HepG2 (cell line): ENCODE data around the gene TRIM31. TPM values are rescaled to one million over a fixed set of nuclear protein-coding genes. Genes with fewer than 3 reads are reported as not detected.
A peak's percentile ranks its signal among the peaks of the same experiment; 100 is the strongest.

Experiments used
- CENPT ChIP-seq: sonication (generic); formaldehyde crosslinking; IDR thresholded peaks from 2 replicates; pipeline ENCODE4 v1.8.0; 2022; ENCODE audit warnings: low read depth, mild to moderate bottlenecking, moderate library complexity, missing genetic modification reagents
- FOSL1 ChIP-seq: sonication (generic); formaldehyde crosslinking; IDR thresholded peaks from 2 replicates; pipeline ENCODE4 v1.9.0; 2021; ENCODE audit warnings: missing genetic modification reagents, borderline replicate concordance
- MNT ChIP-seq: fragments of 450-650 bp; IDR thresholded peaks from 2 replicates; pipeline ENCODE4 v1.6.1; 2016
- NFYB ChIP-seq: sonication (generic); formaldehyde crosslinking; IDR thresholded peaks from 2 replicates; pipeline ENCODE4 v1.4.0; 2020; ENCODE audit warnings: missing genetic modification reagents
- PRDM4 ChIP-seq: sonication (generic); formaldehyde crosslinking; IDR thresholded peaks from 2 replicates; pipeline ENCODE4 v1.9.0; 2021; ENCODE audit warnings: missing genetic modification reagents, borderline replicate concordance
- RFXAP ChIP-seq: sonication (generic); formaldehyde crosslinking; IDR thresholded peaks from 2 replicates; pipeline ENCODE4 v1.4.0; 2020; ENCODE audit warnings: missing genetic modification reagents, borderline replicate concordance
- SPEN ChIP-seq: sonication (generic); formaldehyde crosslinking; IDR thresholded peaks from 2 replicates; pipeline ENCODE4 v1.5.1; 2020; ENCODE audit warnings: low read depth, mild to moderate bottlenecking, missing genetic modification reagents
- SRSF9 ChIP-seq: fragments of 200-400 bp; formaldehyde crosslinking; IDR thresholded peaks from 2 replicates; pipeline ENCODE4 v1.6.1; 2018; ENCODE audit warnings: borderline replicate concordance, mild to moderate bottlenecking, low read depth, low read length; ENCODE audit not compliant: insufficient read depth, poor library complexity, severe bottlenecking
- TRAFD1 ChIP-seq: sonication (generic); formaldehyde crosslinking; IDR thresholded peaks from 2 replicates; pipeline ENCODE4 v1.5.1; 2020; ENCODE audit warnings: missing genetic modification reagents, mild to moderate bottlenecking, borderline replicate concordance
- U2AF1 ChIP-seq: fragments of 200-400 bp; formaldehyde crosslinking; optimal IDR thresholded peaks from 2 replicates; pipeline ENCODE3; 2017; ENCODE audit warnings: mild to moderate bottlenecking, low read depth, low read length
- WIZ ChIP-seq: sonication (generic); formaldehyde crosslinking; IDR thresholded peaks from 2 replicates; pipeline ENCODE4 v1.5.1; 2020; ENCODE audit warnings: mild to moderate bottlenecking, missing genetic modification reagents
- ZFY ChIP-seq: sonication (generic); formaldehyde crosslinking; IDR thresholded peaks from 2 replicates; pipeline ENCODE4 v1.4.0; 2020; ENCODE audit warnings: missing genetic modification reagents
- ZKSCAN8 ChIP-seq: IDR thresholded peaks from 2 replicates; pipeline ENCODE4 v1.6.1; 2016; ENCODE audit warnings: borderline replicate concordance, missing genetic modification reagents, missing compliant biosample characterization
- ZNF546 ChIP-seq: sonication (generic); formaldehyde crosslinking; conservative IDR thresholded peaks from 2 replicates; pipeline ENCODE4 v1.8.1; 2023; ENCODE audit warnings: mild to moderate bottlenecking, missing genetic modification reagents
- ZNF547 ChIP-seq: sonication (generic); formaldehyde crosslinking; IDR thresholded peaks from 2 replicates; pipeline ENCODE4 v1.5.1; 2020; ENCODE audit warnings: mild to moderate bottlenecking, missing genetic modification reagents
- ZNF737 ChIP-seq: sonication (generic); formaldehyde crosslinking; IDR thresholded peaks from 2 replicates; pipeline ENCODE4 v1.5.0; 2020; ENCODE audit warnings: missing genetic modification reagents, mild to moderate bottlenecking, borderline replicate concordance
- ZNF878 ChIP-seq: sonication (generic); formaldehyde crosslinking; IDR thresholded peaks from 2 replicates; pipeline ENCODE4 v1.8.1; 2023; ENCODE audit warnings: mild to moderate bottlenecking, missing genetic modification reagents, moderate library complexity
- polyA plus RNA-seq, 8 experiments: library from polyadenylated mRNA; depleted of rRNA in 3 of 8; stranded (reverse) in 7 of 8; unstranded in 1 of 8; fragments of >200 nt; fragmentation: Illumina TruSeq in 4 of 8; extraction: Trizol in 4 of 8; gene quantifications; 2 replicates each; pipeline versions ENCODE4 v1.2.1 to v1.2.3, GENCODE V29; 2011 to 2016; ENCODE audit warnings: low read depth in 4 of 8, missing spikeins in 1 of 8, mixed read lengths in 1 of 8; ENCODE audit not compliant: insufficient read depth in 1 of 8
- total RNA-seq, 5 experiments: library from RNA; depleted of rRNA; stranded (reverse); fragments of >200 nt; fragmentation: Illumina TruSeq; extraction: Trizol; gene quantifications; 2 replicates each; pipeline ENCODE4 v1.2.3, GENCODE V29; 2016; ENCODE audit warnings: low read depth in 1 of 5
- TF ChIP-seq, protein P1 (sequence below): IDR thresholded peaks from 2 replicates; pipeline ENCODE4 v1.6.1; 2016; ENCODE audit warnings: missing compliant biosample characterization, missing genetic modification reagents, borderline replicate concordance
- TF ChIP-seq, protein P2 (sequence below): sonication (generic); formaldehyde crosslinking; IDR thresholded peaks from 2 replicates; pipeline ENCODE4 v1.8.0; 2022; ENCODE audit warnings: missing genetic modification reagents, mild to moderate bottlenecking, inconsistent platforms, borderline replicate concordance

The TRIM31 gene
- total and polyA plus RNA-seq, 2 of the 13 experiments (the other 11 are each of a cell fraction or from before 2014, with no cell fraction given) = 0.13 to 0.51 TPM

DNA sequence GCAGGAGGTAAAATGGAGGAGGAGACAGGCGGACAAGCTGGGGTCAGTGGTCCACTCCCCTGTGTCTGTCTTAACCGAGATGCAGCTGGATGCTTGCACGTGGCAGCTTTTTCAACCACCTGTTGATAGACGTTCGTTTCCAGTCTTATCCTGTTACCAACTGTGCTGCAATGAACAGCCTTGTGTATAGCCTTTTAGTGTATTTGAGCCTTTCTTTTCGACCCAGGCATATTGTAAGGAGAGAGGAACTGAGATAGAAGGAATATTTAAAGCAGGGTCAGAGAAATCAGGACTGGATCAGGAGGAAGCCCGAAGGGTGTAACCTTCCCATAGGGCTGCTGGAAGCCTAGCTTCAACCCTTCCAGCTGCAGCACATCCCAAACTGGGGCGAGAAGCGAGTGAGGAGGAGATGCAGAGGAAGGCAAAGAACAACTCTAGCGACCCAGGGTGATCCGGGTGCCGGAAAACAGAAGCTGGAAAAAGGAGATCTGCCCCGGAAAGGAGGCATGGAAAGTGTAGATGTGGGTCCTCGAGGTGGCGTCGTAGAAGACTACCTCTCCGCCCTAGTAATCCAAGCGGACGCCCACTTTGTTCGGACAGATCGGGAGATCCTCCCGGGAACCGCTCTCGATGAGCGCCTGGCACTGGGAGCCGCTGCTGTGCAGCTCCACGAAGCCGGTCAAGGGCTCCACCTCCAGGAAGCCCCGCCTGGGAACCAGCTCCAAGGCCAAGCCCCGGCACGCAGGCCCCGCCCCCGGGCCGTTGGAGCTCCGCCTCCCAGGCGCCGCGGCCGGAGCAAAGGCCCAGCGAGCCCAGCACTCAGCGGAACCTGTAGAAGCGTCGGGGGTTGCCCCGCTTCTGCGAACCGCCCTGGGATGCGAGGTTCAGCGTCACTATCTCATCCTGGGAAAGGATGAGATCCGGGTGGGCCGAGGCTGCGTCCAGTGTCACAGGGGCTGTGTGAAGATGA, 11.2 kb downstream of the TRIM31 start (continued):
- TF ChIP-seq TRAFD1 (CRISPR knock-in tag) = no peak
- TF ChIP-seq RFXAP (CRISPR knock-in tag) = peak; percentile 83; the same call in 1 of the 2 replicates
- TF ChIP-seq ZFY (CRISPR knock-in tag) = peak; percentile 85
- TF ChIP-seq ZNF737 (CRISPR knock-in tag) = no peak
- peak; percentile 72 for TF ChIP-seq ZNF878 (CRISPR knock-in tag)
- peak; percentile 78; the same call in 1 of the 2 replicates for TF ChIP-seq SPEN (CRISPR knock-in tag)
- TF ChIP-seq, protein P1, sequence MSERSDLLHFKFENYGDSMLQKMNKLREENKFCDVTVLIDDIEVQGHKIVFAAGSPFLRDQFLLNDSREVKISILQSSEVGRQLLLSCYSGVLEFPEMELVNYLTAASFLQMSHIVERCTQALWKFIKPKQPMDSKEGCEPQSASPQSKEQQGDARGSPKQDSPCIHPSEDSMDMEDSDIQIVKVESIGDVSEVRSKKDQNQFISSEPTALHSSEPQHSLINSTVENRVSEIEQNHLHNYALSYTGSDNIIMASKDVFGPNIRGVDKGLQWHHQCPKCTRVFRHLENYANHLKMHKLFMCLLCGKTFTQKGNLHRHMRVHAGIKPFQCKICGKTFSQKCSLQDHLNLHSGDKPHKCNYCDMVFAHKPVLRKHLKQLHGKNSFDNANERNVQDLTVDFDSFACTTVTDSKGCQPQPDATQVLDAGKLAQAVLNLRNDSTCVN (CRISPR knock-in tag) = peak; percentile 72; the same call in 1 of the 2 replicates
- TF ChIP-seq ZKSCAN8 (CRISPR knock-in tag) = peak; percentile 76
- no peak for TF ChIP-seq PRDM4 (CRISPR knock-in tag)
- TF ChIP-seq SRSF9 = no peak
- TF ChIP-seq ZNF546 (CRISPR knock-in tag) = 0 out of 2 replicates have a peak, but pooled peaks have one; percentile 28
- TF ChIP-seq NFYB (CRISPR knock-in tag) = peak; percentile 45
- no peak; the same call in 1 of the 2 replicates for TF ChIP-seq WIZ (CRISPR knock-in tag)
- TF ChIP-seq U2AF1 = no peak
- TF ChIP-seq, protein P2, sequence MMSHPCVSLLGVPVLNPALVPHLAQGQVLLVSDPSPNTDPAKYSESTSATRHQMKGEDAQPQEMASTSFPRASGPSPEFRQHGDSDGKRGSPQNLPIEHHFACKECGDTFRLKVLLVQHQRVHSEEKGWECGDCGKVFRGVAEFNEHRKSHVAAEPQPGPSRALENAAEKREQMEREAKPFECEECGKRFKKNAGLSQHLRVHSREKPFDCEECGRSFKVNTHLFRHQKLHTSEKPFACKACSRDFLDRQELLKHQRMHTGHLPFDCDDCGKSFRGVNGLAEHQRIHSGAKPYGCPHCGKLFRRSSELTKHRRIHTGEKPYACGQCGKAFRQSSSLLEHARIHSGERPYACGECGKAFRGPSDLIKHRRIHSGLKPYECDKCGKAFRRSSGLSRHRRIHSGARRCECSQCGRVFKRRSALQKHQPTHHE (CRISPR knock-in tag) = peak; percentile 79; the same call in 1 of the 2 replicates
- TF ChIP-seq CENPT (CRISPR knock-in tag) = no peak; the same call in 1 of the 2 replicates
- TF ChIP-seq MNT = peak; percentile 55
- TF ChIP-seq FOSL1 (CRISPR knock-in tag) = no peak
- peak; percentile 87 for TF ChIP-seq ZNF547
